ENCODE measurements around the gene HSP90AB1.

The HSP90AB1 gene

DNA sequence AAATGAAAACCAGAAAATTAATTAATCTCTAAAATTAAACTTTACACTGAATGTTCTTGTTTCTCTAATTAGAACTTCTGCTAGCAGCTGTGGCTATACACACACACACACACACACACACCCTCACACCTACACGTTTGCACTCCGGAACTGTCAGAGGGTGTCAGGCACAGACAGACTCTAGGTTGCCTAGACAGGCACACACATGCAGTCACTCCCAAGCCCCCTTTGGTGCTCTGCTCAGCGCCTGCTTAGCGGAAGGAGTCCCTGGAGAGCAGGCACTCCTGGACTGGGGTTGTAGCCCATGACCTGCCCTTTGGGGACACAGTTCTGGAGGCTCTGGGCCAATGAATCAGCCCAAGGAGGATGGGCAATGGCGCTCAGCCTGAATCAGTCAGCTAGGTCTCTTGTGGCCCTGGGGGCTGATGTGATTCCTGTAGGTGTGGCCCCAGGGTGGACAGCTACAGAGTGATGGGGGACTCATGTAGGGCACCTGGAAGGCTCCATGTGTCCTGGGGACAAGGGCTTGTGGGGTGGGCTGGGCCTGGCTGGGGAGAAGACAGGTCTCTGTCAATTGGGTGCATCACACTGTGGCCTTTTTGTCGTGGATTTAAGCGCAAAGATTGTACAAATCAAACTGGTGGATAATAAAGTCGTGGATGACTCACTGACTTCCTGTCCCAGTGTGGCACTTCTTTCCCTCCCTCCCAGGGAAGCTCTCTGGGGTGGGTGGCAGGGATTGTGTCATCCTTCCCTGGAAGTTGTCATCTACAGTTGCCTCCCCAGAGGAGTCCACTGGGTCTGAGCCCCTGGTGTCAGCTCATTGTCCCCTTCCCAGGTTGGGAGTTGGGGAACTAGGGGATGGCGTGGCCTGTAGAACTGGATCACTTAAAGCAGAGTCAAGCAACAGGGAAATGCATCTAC lies 32.1 kb downstream of the HSP90AB1 start:
- TF ChIP-seq, protein P1, sequence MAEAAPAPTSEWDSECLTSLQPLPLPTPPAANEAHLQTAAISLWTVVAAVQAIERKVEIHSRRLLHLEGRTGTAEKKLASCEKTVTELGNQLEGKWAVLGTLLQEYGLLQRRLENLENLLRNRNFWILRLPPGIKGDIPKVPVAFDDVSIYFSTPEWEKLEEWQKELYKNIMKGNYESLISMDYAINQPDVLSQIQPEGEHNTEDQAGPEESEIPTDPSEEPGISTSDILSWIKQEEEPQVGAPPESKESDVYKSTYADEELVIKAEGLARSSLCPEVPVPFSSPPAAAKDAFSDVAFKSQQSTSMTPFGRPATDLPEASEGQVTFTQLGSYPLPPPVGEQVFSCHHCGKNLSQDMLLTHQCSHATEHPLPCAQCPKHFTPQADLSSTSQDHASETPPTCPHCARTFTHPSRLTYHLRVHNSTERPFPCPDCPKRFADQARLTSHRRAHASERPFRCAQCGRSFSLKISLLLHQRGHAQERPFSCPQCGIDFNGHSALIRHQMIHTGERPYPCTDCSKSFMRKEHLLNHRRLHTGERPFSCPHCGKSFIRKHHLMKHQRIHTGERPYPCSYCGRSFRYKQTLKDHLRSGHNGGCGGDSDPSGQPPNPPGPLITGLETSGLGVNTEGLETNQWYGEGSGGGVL (tag by site-specific recombination; IDR thresholded peaks at IDR 0.05): peak; percentile 78
- TF ChIP-seq KLF16 (tag by site-specific recombination; IDR thresholded peaks at IDR 0.05): no peak
- TF ChIP-seq ZNF670 (tag by site-specific recombination; IDR thresholded peaks at IDR 0.05; ENCODE audit: low read depth): no peak
- peak; percentile 77 for TF ChIP-seq ZNF335 (tag by site-specific recombination; conservative IDR thresholded peaks at IDR 0.05)
- peak; percentile 50 for TF ChIP-seq SCRT2 (tag by site-specific recombination; IDR thresholded peaks at IDR 0.05)
- TF ChIP-seq HOXA7 (CRISPR knock-in tag; IDR thresholded peaks at IDR 0.05; ENCODE audit: borderline replicate concordance): no peak
- TF ChIP-seq GLIS1 (tag by site-specific recombination; IDR thresholded peaks at IDR 0.05): peak; percentile 82
- peak; percentile 80 for TF ChIP-seq ZFHX2 (tag by site-specific recombination; conservative IDR thresholded peaks at IDR 0.05)
- TF ChIP-seq ZIC2 (tag by site-specific recombination; IDR thresholded peaks at IDR 0.05): peak; percentile 33
- TF ChIP-seq WT1 (tag by site-specific recombination; IDR thresholded peaks at IDR 0.05): no peak
- TF ChIP-seq KLF17 (tag by site-specific recombination; IDR thresholded peaks at IDR 0.05): peak; percentile 55
- TF ChIP-seq ZNF701 (tag by site-specific recombination; IDR thresholded peaks at IDR 0.05): peak; percentile 98
- TF ChIP-seq ZNF76 (tag by site-specific recombination; IDR thresholded peaks at IDR 0.05; ENCODE audit: borderline replicate concordance, low read depth): no peak
- peak; percentile 63 for TF ChIP-seq ZNF629 (tag by site-specific recombination; IDR thresholded peaks at IDR 0.05)
- TF ChIP-seq, protein P2, sequence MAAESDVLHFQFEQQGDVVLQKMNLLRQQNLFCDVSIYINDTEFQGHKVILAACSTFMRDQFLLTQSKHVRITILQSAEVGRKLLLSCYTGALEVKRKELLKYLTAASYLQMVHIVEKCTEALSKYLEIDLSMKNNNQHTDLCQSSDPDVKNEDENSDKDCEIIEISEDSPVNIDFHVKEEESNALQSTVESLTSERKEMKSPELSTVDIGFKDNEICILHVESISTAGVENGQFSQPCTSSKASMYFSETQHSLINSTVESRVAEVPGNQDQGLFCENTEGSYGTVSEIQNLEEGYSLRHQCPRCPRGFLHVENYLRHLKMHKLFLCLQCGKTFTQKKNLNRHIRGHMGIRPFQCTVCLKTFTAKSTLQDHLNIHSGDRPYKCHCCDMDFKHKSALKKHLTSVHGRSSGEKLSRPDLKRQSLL (tag by site-specific recombination; IDR thresholded peaks at IDR 0.05): no peak
- peak; percentile 69 for TF ChIP-seq EGR2 (tag by site-specific recombination; IDR thresholded peaks at IDR 0.05; ENCODE audit: low read depth)
- TF ChIP-seq GFI1B (tag by site-specific recombination; IDR thresholded peaks at IDR 0.05): 0 out of 2 replicates have a peak, but pooled peaks have one; percentile 33
- TF ChIP-seq GLIS2 (tag by site-specific recombination; IDR thresholded peaks at IDR 0.05): 0 out of 2 replicates have a peak, but pooled peaks have one; percentile 47
- peak; percentile 16; the same call in 1 of the 2 replicates for TF ChIP-seq ZNF660 (tag by site-specific recombination; IDR thresholded peaks at IDR 0.05)
- Histone ChIP-seq H3K4me3 (ENCODE audit: low read depth, low read length) (no peak overlapping the region), H3K36me3 (ENCODE audit: control insufficient read depth in 2 of 2, insufficient read depth in 1 of 2, low read length in 2 of 2) (no peaks in the 10 kb centered on the region), H3K4me1 (ENCODE audit: control insufficient read depth, insufficient read depth, low read length) (no peaks in the 10 kb centered on the region), H3K27ac (ENCODE audit: extremely low read depth, low read depth, low read length) (no peak overlapping the region), H3K9me3 (ENCODE audit: control insufficient read depth, insufficient read depth, low read depth, low read length) (no peaks in the 10 kb centered on the region)
- ChIA-PET CTCF (interaction anchor here (0.6 to 4.7 kb wide), 8 partner anchors 10 to 106 kb away, joined by 3 to 32 read pairs (median 3); partner anchors contain the start of genes AARS2 and TMEM151B), POLR2A (interaction anchor here (0.9 to 1.6 kb wide), 3 partner anchors 11 to 32 kb away, joined by 3 to 5 read pairs (median 3); partner anchors contain the start of gene HSP90AB1)

- TF ChIP-seq, protein P3, sequence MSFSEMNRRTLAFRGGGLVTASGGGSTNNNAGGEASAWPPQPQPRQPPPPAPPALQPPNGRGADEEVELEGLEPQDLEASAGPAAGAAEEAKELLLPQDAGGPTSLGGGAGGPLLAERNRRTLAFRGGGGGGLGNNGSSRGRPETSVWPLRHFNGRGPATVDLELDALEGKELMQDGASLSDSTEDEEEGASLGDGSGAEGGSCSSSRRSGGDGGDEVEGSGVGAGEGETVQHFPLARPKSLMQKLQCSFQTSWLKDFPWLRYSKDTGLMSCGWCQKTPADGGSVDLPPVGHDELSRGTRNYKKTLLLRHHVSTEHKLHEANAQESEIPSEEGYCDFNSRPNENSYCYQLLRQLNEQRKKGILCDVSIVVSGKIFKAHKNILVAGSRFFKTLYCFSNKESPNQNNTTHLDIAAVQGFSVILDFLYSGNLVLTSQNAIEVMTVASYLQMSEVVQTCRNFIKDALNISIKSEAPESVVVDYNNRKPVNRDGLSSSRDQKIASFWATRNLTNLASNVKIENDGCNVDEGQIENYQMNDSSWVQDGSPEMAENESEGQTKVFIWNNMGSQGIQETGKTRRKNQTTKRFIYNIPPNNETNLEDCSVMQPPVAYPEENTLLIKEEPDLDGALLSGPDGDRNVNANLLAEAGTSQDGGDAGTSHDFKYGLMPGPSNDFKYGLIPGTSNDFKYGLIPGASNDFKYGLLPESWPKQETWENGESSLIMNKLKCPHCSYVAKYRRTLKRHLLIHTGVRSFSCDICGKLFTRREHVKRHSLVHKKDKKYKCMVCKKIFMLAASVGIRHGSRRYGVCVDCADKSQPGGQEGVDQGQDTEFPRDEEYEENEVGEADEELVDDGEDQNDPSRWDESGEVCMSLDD (tag by site-specific recombination; IDR thresholded peaks at IDR 0.05): no peak
- TF ChIP-seq ZIC2 (tag by site-specific recombination; IDR thresholded peaks at IDR 0.05) (peak; percentile 47), ZNF354C (tag by site-specific recombination; IDR thresholded peaks at IDR 0.05; ENCODE audit: borderline replicate concordance, low read depth) (no peak)
- H3K9me3 ChIP-seq (ENCODE audit: control insufficient read depth, insufficient read depth, low read depth, low read length): no peaks in the 10 kb centered on the region
- ChIA-PET POLR2A (interaction anchor here (1.1 kb wide), 1 partner anchor 10 kb away, joined by 4 read pairs; no protein-coding TSS in a partner anchor), CTCF (interaction anchor here (0.6 to 2.0 kb wide), 5 partner anchors 9 to 21 kb away, joined by 3 to 8 read pairs (median 3); no protein-coding TSS in a partner anchor)
- H3K36me3 ChIP-seq (ENCODE audit: control insufficient read depth in 2 of 2, insufficient read depth in 1 of 2, low read length in 2 of 2): no peaks in the 10 kb centered on the region
- no peaks in the 10 kb centered on the region for H3K4me1 ChIP-seq (ENCODE audit: control insufficient read depth, insufficient read depth, low read length)
- H3K27ac ChIP-seq (ENCODE audit: extremely low read depth, low read depth, low read length): no peak overlapping the region
- H3K4me3 ChIP-seq (ENCODE audit: low read depth, low read length): no peak overlapping the region
Observed at GRCh38 chr6:44284121-44284520, 37.2 kb downstream of the HSP90AB1 start.
